Measurements from ENCODE around the gene SEMA4F.

DNA sequence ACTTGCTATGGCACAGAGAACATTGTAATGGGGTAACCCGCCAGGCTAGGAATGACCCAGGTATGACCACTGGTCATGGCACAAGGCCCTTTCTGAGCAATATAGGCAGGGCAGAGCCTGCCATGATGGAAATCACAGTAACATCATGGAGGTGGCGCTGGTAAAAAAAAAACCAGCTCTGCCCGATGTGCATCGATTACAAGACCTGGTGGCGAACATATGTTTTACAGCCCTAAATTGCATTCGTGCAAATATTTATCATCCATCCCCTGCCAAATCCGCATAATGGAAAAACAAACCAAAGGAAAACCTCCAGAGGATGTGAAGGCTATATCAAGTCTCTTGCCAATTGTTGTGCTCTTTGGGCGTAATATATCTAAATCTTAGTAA is 60.6 kb downstream of the SEMA4F start:
- TF ChIP-seq POLR2A (IDR thresholded peaks at IDR 0.05; ENCODE audit: low read length) (no peak), GATA1 (IDR thresholded peaks at IDR 0.05; ENCODE audit: low read depth, low read length) (no peak)
